T-helper 2 cell treated with Interferon-gamma antibody and Interleukin-4, amounts not matched to agents 100 ng/mL and 5 ng/mL, for 36 hours (primary cell): ENCODE data around the gene KBTBD13. TPM values are rescaled to one million over a fixed set of nuclear protein-coding genes. Genes with fewer than 3 reads are reported as not detected.

Source experiments
- intact Hi-C: fragments of 100-400 bp; cut with micrococcal nuclease; formaldehyde crosslinking; loops from one replicate; pipeline ENCODE4 v1.15.1; 2023
- total RNA-seq: library from RNA; stranded (reverse); gene quantifications from 2 replicates; pipeline ENCODE4 v1.2.3, GENCODE V29; 2022

The KBTBD13 gene
- total RNA-seq, 1 donor from 2014 or later, result not detected

- intact Hi-C loops, result no loop called here
Measured at GRCh38 chr15:65106011-65106590, 29.6 kb downstream of the KBTBD13 start.

GRCh38 chr15:65110676-65111292 lies 34.2 kb downstream of the KBTBD13 start:
- intact Hi-C loops, result no loop called here

- intact Hi-C loops, result no loop called here
Measured at GRCh38 chr15:65115086-65115485, 38.5 kb downstream of the KBTBD13 start, which contains the start of gene UBAP1L. Gene UBAP1L (minus strand): TSS chr15:65115200. CDS start chr15:65106215, 8,985 bp downstream.

GRCh38 chr15:65115542-65115941 lies 39.0 kb downstream of the KBTBD13 start:
- intact Hi-C loops, result no loop called here

Other genes with a start within 250 kb of the KBTBD13 start
- gene PLEKHO2, start 234.8 kb upstream of the KBTBD13 start, total RNA-seq, result 24.2 and 25.4 TPM in 2 replicates
- 1.7 and 3.0 TPM in 2 replicates for gene ANKDD1A, start 164.8 kb upstream of the KBTBD13 start, total RNA-seq
- 58.5 and 58.7 TPM in 2 replicates for gene SPG21, start 86.8 kb upstream of the KBTBD13 start, total RNA-seq
- gene MTFMT, start 47.1 kb upstream of the KBTBD13 start, total RNA-seq, result 13.3 and 15.6 TPM in 2 replicates
- gene SLC51B, start 31.4 kb upstream of the KBTBD13 start, total RNA-seq, result not detected in 2 replicates
- not detected in 2 replicates for gene RASL12, start 8.8 kb upstream of the KBTBD13 start, total RNA-seq
- gene UBAP1L, start 38.5 kb downstream of the KBTBD13 start, total RNA-seq, result 5.9 and 6.5 TPM in 2 replicates
- gene PDCD7, start 57.1 kb downstream of the KBTBD13 start, total RNA-seq, result 41.8 and 43.2 TPM in 2 replicates
- 42.0 and 44.3 TPM in 2 replicates for gene CLPX, start 108.6 kb downstream of the KBTBD13 start, total RNA-seq
- gene CILP, start 134.7 kb downstream of the KBTBD13 start, total RNA-seq, result 0.07 TPM in 2 replicates
- gene PARP16, start 210.1 kb downstream of the KBTBD13 start, total RNA-seq, result 14.7 and 15.2 TPM in 2 replicates
- not detected in 2 replicates for gene RNU5A-1, start 219.3 kb downstream of the KBTBD13 start, total RNA-seq
- gene RNU5B-1, start 227.9 kb downstream of the KBTBD13 start, total RNA-seq, result not detected in 2 replicates